ENCODE results near the gene COPB1.

COPB1 gene

DNA sequence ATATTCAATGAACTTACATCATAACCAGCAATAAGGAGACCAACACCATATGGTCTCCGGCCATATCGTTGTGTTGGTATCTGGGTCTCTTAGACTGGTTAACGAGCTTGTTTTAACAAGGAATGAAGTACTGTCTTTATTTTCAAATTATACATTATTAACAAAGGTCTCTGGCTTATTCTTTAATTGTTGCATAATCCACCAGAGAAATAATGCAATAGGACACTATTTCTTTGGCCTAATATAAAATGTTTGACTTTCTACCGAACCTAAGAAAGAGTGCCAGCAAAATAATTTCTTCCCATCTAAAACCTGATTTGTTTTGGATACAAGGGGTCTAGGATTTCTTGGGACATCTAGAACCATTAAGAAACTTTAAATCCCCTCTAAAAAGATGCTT lies 14.2 kb upstream of the COPB1 start:
- TF ChIP-seq, protein P1, sequence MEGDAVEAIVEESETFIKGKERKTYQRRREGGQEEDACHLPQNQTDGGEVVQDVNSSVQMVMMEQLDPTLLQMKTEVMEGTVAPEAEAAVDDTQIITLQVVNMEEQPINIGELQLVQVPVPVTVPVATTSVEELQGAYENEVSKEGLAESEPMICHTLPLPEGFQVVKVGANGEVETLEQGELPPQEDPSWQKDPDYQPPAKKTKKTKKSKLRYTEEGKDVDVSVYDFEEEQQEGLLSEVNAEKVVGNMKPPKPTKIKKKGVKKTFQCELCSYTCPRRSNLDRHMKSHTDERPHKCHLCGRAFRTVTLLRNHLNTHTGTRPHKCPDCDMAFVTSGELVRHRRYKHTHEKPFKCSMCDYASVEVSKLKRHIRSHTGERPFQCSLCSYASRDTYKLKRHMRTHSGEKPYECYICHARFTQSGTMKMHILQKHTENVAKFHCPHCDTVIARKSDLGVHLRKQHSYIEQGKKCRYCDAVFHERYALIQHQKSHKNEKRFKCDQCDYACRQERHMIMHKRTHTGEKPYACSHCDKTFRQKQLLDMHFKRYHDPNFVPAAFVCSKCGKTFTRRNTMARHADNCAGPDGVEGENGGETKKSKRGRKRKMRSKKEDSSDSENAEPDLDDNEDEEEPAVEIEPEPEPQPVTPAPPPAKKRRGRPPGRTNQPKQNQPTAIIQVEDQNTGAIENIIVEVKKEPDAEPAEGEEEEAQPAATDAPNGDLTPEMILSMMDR (conservative IDR thresholded peaks at IDR 0.05): no peak
- no peak overlapping the region for H3K27ac ChIP-seq

DNA sequence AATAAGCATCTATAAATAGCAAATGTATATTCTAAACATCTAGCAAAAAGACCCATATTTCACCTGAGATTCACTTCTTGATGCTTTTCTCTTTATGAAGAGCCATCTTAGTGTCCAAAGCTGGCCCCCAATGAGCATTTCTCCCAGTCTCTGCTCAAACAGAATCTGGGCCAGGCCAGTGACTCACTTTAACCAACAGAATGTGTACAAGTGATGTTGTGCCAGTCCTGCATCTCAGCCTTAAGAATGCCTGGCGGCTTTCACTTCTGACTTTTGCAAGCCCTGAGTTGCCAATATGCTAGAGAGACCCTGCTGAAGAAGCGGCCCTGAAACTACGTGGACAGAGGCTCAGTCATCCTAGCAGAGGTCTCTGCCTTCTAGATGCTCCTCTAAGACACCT lies 6.9 kb upstream of the COPB1 start:
- no peak overlapping the region for H3K27ac ChIP-seq
- TF ChIP-seq, protein P1 (conservative IDR thresholded peaks at IDR 0.05): no peak

DNA sequence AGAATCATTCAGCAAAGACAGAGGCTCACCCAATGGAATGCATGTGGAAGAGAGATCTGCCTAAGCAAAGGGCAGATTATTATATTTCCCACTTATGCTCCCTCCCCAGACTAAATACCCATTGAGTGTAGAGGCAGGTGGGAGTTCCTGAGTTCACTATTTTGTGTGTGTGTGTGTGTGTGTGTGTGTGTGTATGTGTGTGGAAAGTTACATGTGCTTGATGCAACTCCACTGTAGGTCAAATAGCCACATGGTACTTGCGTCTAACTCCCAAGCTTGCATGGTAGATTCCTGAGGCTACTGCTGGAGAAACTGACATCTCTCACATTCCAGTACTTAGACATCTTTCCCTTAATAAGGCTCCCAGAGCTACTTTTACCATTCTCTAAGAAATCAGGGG lies 3.4 kb upstream of the COPB1 start:
- TF ChIP-seq, protein P1 (conservative IDR thresholded peaks at IDR 0.05): no peak
- no peak overlapping the region for H3K27ac ChIP-seq

DNA sequence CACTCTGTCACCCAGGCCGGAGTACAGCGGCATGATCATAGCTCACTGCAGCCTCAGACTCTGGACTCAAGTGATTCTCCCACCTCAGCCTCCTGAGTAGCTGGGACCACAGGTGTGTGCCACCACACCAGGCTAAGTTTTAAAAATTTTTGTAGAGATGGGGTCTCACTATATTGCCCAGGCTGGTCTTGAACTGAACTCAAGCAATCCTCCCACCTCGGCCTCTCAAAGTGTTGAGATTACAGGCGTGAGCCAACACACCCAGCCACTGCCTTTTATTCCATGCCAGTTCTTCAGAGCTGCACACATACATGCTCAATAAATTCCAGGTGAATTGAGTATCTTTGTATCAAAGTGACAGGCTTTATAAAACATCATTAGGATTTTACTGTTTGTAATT lies 2.4 kb upstream of the COPB1 start:
- no peak overlapping the region; the same call in 1 of the 2 replicates for H3K27ac ChIP-seq
- TF ChIP-seq, protein P1 (conservative IDR thresholded peaks at IDR 0.05): no peak

DNA sequence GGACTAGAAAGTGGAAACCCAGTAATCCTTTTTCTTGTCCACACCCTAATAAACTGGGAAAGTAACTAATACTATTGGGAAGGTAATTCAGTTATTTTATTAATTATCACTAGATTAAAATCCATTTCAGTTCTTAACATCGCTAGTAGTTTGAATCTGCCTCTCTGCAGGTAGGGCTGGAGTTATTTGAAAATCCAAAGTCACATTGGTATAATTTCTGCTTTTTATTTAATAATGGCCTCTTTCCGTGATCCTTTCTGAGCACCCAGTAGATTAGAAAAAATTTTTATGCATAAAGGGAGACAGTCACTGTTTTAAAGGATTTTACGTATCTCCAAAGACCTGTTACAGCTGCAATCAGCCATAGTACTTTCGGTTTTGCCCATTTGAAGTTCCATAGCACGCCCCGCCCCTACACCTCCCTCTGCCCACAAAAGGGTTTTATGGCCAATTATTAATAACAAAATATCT lies 605 bp upstream of the COPB1 start:
- H3K27ac ChIP-seq: peak overlapping the region; percentile 87
- TF ChIP-seq, protein P1 (conservative IDR thresholded peaks at IDR 0.05): no peak

DNA sequence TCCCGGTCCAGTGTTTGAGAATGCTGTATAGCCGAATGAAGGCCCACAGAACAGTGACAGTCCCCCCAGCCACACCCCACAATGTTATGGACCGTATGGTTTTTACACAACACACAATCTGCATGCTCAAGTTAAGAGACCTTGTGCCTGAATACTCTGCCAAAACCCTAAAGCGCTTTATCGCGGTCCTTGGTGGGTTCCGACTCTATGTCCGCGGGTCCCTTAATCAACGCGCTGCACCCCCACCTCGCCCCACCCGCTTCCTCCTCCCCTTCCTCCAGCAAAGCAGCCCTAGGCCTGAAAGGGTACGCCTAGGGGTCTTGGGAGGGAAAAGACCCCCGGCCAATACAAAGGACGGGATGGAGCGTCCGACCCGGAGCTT lies 442 bp downstream of the COPB1 start:
- TF ChIP-seq, protein P1 (conservative IDR thresholded peaks at IDR 0.05): no peak
- peak overlapping the region; percentile 87 for H3K27ac ChIP-seq

DNA sequence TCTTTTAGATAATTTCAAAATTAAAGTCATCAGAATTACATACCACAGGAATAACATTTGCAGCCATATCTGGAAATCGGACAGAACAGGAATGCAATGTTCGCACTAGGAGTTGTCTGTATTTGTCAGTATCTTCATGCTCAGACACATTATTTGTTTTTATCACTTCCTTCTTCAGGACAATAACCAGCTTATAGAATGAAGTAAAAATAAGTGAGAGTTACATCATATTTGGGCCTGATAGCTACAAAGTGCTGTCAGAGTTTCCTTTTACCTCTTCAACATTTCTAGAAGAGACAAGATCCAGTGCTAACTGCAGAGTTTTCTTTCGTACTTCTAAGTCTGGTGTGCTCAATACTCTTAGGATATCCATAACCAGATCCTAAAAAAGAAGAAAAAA lies 18.9 kb downstream of the COPB1 start:
- TF ChIP-seq, protein P1 (conservative IDR thresholded peaks at IDR 0.05): no peak
- no peak overlapping the region for H3K27ac ChIP-seq
